Stimulated activated CD8-positive, alpha-beta memory T cell treated with anti-CD3 and anti-CD28 coated beads, Interleukin-4, amount 100 ng/mL, for 24 hours (primary cell): Measurements from ENCODE around the gene PYGL.
"Not testable (repeated sequence)": the region's sequence is repeated elsewhere in the genome, so short reads cannot be mapped to it uniquely, and the experiment has no call there.

Experiments used
- DNase-seq: peaks from one replicate; pipeline ENCODE4 v3.0.0-alpha.2; 2020; ENCODE audit warnings: low read depth

PYGL gene

DNA sequence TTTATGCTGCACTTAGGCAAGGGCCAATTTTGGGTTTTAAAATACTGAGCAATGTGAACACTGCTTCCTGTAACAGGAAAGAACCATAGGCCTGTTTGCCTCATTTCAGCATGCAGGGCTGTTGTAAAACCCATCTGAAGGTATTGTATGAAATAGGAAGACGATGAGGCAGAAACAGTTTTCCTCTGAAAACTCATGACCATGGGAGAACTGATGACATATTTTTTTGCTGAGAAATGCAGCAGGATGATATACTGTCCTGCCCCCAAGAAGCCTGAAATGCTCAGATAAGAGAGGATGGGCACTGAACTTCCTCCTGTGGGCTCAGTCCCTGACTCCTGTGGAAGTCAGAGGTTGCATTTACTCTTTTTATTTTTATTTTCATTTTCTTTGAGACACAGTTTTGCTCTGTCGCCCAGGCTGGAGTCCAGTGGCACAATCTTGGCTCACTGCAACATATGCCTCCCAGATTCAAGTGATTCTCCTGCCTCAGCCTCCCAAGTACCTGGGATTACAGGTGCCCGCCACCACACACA, 17.4 kb downstream of the PYGL start:
- no peak for DNase-seq

DNA sequence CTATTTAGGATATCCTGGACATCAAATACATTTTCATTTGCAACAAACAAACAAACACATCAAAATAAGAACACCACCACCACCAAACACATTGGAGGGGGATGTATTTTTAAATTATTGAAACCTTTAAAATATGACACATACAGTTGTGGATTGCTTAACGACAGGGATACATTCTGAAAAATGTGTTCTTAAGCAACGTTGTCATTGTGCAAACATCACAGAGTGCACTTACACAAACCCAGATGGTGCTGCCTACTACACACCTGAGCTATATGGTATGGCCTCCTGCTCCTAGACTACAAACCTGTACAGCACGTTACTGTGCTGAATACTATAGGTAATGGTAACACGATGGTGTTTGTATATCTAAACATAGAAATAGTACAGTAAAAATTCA, 19.4 kb downstream of the PYGL start:
- DNase-seq = no peak

DNA sequence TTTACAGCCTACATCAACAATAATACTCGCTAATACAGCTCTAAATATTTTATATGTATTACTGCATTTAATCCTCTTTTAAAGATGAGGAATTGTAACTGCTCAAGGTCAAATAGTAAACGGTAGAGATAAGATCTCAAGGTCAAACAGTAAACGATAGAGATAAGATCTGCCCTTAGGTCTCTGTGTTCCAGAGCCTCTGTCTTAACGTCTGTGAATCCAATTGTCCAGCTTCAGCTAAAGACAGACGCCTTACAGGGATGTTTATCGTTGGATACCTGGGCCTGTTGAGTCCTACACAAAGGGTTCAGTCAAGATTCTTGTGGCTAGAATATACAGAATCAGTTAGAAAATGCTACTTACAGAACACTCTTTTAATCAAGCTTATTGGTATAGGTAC, 20.0 kb downstream of the PYGL start:
- DNase-seq = no peak

DNA sequence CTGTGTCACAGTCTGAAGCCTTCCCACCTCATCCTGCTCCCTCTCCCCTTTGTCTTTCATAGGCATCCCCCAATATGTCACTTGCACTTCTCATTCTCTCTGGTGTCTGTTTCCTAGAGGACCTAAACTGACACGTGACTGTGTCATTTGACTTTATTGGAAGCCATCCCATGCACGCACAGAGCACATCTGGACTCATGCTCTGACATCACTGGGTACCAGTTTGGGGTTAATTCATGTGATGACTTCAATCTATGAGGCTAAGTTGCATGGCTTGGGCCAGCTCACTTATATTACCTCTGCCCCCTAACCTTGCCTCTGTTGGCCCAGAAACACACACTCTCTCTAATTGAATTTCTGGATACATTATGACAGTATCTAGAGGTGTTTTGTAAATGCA, 21.5 kb downstream of the PYGL start:
- no peak for DNase-seq

DNA sequence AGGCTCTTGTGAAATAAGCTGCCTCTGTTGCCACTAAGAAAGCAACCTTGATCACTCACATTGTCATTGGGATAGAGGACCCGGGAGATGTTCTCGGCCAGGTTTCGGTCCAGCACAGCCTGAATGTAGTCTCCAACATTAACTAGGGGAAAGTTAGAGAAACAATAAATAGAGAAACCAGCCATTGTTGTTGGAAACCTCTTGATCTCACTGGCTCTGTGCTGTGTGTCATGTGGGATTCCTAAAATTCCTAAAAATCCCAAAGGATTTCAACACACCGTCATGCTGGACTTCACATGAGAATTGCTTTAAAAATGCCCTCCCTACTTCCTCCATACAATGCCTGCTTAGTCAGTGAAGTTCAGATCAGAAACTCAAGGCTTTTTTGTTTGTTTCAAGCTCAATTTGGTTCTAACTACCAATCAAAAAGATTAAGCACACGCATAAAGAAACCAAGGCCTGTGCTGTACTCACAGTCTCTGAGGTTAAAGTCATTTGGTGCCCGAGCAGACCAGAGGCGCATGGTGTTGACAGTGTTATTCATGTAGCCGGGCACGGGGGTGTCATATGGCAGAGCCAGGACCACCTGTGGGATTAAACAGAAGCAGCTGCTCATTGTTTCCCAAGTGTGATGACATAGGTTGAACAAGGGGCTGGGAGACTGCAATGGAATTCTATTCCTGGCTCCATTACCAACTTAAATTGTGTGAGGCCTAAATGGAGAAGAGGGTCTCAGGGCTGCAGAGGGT, 23.6 kb downstream of the PYGL start:
- DNase-seq = no peak

DNA sequence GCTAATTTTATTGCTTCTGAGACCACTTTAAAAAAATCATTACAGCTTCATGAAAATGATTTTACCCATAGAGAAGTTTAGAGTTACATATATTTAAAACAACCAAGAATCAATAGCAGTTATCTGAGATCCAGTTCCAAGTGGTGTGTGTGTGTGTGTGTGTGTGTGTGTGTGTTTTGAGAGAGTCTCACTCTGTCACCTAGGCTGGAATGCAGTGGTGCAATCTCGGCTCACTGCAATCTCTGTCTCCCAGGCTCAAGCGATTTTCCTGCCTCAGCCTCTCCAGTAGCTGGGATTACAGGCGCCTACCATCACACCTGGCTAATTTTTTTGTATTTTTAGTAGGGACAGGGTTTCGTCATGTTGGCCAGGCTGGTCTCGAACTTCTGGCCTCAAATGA, 24.8 kb downstream of the PYGL start:
- not testable (repeated sequence) for DNase-seq

DNA sequence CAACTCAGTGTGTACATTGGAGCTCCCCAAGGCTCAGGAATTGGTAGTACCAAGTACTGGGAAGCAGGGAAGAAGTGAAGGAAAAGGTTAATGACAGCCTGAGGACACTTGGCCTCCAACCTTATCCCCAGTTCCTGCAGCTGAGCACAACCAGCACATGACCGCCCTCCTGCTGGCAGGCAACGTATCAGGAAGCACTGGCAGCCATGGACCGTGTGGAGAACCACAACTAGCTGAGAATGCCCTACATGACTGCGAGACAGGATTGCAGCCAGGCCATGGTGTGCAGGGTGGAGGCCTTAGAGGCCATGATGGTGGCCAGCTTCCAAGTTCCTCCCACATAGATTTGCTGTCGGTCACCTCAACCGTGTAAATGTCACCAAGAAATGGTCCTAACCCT, 26.8 kb downstream of the PYGL start:
- DNase-seq = no peak

DNA sequence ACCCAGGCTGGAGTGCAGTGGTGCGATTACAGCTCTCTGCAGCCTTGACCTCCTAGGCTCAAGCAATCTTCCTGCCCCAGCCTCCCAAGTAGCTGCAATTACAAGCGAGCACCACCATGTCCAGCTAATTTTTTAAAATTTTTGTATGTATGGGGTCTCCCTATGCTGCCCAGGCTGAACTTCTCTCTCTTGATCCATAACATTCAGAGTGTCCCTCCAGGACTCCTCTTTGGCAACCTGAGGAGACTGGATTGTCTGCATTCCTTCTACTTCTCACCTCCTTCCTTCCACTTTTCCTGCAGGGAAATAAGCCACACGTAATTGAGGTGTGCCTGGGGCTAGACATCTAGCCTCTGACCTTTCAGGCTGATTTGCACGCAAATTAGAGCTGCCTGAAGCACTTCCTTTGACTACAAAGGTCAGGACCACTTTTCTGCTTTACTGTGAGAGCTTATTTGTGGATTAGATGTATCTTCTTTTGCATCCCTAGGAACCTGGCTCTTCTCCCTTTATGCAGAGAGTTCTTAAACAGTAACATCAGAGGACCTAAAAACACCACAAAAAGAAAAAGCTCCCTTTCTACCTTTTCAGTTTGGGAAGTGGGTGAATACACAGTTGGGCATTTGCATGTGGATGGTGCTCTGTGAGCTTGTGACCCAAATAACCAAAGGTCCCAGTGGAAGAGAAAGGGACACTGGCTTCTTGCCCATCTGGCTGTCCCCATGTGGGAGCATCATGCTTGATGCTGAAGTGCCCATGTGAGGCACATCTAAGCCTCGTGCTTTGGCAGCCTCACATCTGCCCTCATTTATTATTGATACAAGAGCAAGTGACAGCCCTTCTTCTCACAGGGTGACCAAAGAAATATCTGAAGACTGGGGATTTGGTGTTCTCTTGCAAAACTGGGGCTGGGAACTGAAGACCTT, 33.5 kb downstream of the PYGL start:
- DNase-seq = no peak

DNA sequence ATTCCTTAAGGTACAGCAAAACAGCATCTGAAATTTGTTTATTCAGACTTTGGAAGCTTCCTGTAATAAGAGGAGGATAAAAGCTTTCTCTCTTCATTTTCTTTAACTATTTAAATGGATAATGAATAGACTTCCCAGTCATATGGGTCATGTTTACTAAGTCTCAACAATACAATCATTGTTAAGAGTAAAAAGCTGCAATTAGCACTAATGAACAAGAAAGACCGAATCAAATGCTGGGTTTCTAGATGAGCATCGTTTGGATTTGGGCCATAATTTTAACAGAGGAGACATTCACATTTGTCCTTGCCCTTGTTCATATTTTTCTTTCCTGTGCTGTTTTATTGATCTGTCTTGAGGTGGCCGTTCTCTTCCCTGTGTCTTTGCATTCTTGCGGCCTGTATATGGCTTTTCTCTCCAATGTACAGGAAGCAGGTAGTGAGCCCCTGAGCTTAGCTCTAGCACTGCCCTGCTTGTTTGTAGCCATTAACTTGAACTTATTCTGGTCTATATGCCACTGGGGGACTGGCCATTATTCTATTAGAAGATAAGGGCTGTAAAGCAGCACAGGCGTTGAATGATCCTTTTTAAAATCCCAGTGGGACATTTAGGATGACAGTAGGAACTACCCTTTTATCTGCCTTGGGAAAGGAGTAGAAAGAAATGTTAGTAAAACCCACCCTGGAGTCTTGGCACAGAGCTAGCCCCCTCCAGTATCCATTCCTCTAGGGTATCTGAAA, 37.8 kb downstream of the PYGL start:
- DNase-seq = no peak

DNA sequence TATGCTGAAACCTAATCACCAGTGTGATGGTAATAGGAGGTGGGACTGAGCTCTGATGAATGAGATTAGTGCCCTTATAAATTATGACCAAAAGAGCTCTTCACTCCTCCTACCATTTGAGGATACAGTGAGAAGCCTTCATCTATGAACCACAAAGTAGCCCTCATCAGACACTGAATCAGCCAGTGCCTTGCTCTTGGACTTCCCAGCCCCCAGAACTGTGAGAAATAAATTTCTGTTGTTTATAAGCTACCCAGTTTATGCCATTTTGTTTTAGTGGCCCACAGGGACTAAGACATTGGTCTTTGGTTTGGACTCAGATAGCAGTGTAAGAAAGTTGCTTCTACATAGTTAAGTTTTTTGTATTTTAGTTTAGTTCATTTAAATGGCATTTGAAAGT, 39.6 kb downstream of the PYGL start:
- DNase-seq = no peak

DNA sequence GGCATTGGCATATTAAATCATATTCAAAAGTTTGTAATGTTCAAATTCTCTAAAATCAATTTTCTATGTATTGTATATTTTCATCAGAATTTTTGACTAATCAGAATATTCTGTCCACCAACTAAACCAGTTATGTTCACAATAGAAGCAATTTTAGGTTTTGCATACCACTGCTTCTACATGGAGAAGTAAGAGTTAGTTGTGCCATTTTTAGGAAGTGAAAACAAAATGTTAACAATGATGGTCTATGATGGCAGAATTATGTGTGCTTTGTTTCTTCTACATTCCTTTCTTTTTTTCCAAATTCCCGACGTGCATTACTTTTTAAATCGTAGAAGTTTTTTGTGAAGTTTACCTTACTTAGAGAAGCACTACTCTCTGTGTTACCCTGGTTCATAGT, 42.9 kb downstream of the PYGL start:
- DNase-seq = no peak

DNA sequence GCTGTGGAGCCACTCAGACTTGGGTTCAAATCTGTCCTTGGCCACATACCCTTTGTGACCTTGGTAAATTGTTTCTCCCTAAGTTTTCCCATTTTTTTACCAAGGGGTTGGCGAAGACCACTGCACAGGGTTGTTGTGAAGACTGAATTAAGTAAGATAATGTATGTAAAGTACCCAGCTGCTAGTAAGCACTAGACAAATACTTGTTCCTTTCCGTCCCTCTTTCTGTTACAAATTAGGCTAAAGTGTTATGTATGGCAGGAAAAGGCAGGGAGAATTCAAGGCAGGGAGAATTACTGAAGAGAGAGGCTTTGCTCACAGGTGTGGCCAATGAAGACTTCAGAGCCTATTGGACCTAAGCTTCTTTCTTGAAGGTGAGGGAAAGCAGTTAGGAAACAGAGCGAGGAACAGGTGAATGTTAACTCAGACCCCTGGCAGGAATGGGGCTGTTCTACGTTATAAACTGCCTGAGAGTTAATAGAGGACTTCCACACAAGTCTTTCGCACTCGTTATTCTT, 46.6 kb downstream of the PYGL start:
- DNase-seq = no peak

DNA sequence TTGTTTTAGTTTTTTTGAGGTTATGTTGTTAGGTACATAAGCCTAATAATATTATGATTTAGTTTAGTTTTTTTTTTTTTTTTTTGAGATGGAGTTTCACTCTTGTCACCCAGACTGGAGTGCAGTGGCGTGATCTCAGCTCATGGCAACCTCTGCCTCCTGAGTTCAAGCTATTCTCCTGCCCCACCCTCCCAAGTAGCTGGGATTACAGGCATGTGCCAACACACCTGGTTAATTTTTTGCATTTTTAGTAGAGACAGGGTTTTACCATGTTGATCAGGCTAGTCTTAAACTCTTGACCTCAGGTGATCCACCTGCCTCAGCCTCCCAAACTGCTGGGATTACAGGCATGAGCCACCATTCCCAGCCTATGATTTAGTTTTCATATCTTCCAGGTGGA, 47.3 kb downstream of the PYGL start:
- DNase-seq = not testable (repeated sequence)

DNA sequence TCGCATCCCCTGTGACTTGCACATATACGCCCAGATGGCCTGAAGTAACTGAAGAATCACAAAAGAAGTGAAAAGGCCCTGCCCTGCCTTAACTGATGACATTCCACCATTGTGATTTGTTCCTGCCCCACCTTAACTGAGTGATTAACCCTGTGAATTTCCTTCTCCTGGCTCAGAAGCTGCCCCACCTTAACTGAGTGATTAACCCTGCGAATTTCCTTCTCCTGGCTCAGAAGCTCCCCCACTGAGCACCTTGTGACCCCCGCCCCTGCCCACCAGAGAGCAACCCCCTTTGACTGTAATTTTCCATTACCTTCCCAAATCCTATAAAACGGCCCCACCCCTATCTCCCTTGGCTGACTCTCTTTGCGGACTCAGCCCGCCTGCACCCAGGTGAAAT, 47.9 kb downstream of the PYGL start:
- DNase-seq = not testable (repeated sequence)

DNA sequence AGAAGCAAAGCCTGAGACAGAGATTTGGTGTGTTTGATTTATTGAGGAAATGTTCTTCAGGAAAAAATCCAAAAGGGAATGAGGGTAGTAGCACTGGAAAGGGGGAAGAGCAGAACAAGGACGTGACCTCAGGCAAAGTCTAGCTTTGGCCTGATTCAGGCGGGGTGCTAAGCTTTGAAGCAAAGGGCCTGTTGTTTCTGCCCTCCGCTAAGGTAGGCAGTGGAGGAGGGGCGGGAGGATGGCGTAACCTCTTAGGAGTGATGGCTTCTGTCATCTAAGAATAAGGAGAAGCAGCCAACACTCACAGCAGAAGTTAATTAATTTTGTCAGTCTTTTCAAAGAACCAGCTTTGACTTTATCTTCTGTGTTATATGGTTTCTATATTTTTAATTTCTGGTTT, 52.0 kb downstream of the PYGL start:
- DNase-seq = no peak

DNA sequence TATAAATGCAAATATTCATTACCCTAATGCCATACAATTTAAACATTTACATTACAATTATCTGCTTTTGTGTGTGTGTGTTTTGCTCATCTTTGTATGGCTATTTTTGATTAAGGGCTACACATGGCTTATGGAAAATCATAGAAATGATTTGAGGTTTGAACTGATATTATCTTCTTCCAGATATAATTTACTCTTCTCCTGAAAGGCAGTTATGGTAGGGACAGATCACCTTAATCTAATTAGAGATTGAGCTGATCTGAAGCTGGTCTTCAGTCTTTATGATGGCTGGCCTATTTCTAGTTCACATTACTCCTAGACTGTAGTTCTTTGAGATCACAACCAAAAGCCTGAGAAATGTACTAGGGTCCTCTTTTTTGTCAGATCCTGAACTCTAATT, 56.8 kb downstream of the PYGL start:
- DNase-seq = no peak

DNA sequence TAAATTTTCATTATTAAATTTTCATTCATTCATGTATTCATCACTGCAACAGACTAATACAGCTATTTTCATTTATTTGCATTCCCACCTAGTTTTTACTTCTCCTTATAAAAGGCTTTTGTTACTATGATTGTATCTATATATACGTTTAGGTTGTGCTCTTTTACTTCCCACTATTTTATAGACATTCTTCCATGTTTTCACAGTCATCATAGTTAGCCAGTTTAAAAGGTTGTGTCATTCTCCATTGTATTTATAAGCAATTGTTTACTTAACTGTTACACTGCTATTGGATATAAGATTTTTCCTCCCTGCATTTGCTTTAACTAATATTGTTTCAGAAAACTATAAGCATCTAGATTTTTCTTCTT, 60.5 kb downstream of the PYGL start:
- DNase-seq = no peak

DNA sequence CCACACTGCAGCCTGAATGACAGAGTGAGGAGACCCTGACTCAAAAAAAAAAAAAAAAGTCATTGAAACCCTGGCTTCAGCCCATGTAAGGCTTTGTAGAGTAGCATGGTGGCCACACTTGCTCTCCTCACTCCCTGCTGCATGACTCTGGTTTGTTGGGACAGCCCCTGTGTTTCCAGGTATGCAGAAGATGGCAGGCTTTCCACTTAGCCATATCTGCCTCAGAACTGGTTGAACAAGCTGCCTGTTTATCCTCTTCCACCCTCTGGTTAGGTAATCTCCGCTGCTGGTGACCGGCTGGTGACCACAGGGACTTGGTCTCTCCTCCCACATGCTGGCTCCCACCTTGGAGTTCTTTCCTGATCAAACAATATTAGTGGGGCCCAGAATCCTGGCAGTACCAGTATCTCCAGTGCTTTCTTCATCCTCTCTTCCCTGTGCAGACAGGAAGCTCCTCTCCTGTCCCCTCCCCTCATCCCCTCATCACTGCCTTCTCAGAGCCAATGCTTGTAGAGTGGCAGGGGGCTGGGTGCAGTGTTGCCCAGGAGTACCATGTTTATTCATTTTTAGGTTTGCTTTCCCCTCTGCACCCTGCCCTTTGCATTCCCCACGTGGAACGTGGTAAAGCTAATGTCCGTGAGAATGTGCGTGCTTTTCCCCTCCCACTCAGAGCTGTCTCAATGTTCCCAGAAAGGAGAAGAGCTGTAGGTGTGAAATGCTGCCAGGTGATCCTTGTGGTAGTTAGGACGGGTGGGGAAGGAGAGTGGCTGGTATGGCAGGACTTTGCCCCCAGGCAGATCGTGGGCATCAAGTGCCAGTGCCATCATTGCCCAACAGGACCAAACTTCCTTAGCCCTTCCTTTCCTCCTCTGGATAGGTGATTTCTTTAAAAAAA, 61.1 kb downstream of the PYGL start:
- no peak for DNase-seq

DNA sequence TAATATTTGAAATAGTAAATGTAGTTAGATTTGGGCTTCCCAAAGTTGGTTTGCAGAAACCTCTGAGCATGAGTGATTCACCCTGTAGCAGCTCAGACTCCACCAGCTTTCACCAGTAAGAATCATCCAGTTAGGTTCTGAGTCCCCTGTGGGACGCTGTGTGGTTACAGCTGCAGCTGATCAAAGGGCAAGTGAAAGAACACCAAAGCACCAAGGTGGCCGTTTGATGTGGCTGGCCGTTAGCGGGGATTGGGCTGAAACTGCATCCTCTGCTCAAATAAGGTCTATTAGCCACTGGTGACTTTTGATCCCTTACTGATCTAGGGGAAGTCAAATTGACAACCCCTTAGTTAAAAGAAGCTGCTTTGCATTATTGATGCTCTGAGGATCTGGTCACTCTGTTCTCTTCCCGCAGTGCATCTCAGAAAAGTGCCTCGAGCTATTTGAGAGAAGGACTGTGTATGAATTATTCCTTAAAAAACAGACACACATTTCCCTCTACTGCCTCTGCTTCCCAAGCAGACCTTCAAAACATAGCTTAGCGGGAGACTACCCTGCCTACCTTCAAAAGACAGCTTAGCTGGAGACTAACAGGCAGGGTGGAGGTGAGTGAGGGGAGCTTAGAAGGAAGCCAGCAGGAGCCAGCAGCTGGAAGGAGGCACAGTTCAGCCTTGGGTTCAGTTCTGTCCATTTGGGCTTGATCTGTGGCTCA, 68.8 kb downstream of the PYGL start:
- peak; percentile 35 for DNase-seq

DNA sequence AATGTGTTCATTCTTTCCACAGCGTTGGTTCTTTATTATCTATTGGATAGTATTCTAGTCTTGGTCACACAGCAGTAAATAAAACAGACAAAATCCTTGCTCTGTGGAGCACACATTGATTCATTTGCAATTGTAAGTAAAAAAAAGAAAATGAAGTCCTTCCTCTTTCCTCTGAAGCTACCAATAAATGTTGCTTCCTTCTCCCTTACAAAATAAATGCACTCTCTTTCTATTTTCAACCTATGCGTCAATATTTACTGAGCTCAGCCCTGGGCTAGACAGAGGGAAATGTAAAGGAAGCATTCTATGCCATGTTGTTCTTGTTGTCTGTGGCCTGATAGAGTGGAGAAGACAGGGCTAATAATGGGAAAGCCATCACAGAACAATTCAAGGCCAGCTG, 69.5 kb downstream of the PYGL start:
- no peak for DNase-seq
